Spleen (tissue), 7 donors: ENCODE measurements around the gene FLNB.

Source experiments
- CTCF ChIP-seq, 11 experiments: fragments of 200-600 bp in 7 of 11; fragments of 450-650 bp in 4 of 11; sonication (generic) in 4 of 11; IDR thresholded peaks in 8 of 11; conservative IDR thresholded peaks in 3 of 11; 1 replicate in 7 of 11; 2 replicates in 4 of 11; pipeline versions ENCODE4 v1.4.0 to v1.8.0; 2016 to 2021; ENCODE audit warnings: antibody characterized with exemption in 11 of 11, inconsistent platforms in 4 of 11, mild to moderate bottlenecking in 1 of 11
- POLR2AphosphoS5 ChIP-seq, 3 donors: sonication (generic); formaldehyde crosslinking; IDR thresholded peaks; one replicate each; pipeline ENCODE4 v1.5.1; 2017; ENCODE audit warnings: antibody characterized with exemption in 3 of 3
- donor health status: DM: no; HTN: no; CAD: no; lungs with moderate emphysema.
- donor health status: DM: no; HTN: no; CAD: no.
- donor health status: DM: no; HTN: no; CAD: no.

GRCh38 chr3:57977818-57978235, 30.4 kb upstream of the FLNB start:
- TF ChIP-seq CTCF (IDR thresholded peaks at IDR 0.05 in 8 of 11, conservative IDR thresholded peaks at IDR 0.05 in 3 of 11) (no peak), POLR2AphosphoS5 (IDR thresholded peaks at IDR 0.05) (no peak)
